Measurements from ENCODE around the gene PDGFRB. TPM values are rescaled to one million over a fixed set of nuclear protein-coding genes. Genes with fewer than 3 reads are reported as not detected.

Gene PDGFRB
- total and polyA plus RNA-seq, 10 of the 15 experiments (the other 5 are each of a cell fraction or from before 2014, with no cell fraction given): 0.02 to 3.0 (median 1.0) TPM

DNA sequence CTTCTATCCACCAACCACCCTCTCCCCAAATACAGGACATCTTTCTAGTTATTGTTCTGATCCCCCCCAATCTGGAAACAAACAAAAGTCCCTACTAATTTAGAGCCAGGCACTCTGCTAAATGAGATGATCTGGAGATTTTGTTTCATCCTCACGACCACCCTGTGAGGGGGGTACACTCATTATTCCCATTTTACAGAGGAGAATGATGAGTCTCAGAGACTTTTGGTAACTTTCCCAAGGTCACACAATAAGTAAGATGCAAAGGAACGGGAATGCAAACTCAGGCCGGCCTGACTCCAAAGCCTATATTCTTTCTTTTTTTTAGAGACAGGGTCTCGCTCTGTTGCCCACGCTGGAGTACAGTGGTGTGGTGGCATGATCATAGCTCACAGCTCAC, 9.4 kb downstream of the PDGFRB start:
- POLR2A ChIA-PET: no interaction called here
- Histone ChIP-seq H2AFZ (ENCODE audit: control insufficient read depth, low read depth, low read length) (no peak overlapping the region), H3K79me2 (ENCODE audit: control insufficient read depth, insufficient read depth, low read length) (no peaks in the 10 kb centered on the region), H3K27me3 (replicated peaks in 1 of 2; ENCODE audit: control insufficient read depth in 2 of 2, insufficient read depth in 2 of 2, low read length in 1 of 2) (no peaks in the 10 kb centered on the region), H3K4me1 (ENCODE audit: control insufficient read depth, insufficient read depth, low read length) (no peaks in the 10 kb centered on the region), H3K9me3 (replicated peaks; ENCODE audit: control insufficient read depth, insufficient read depth, low read length) (no peaks in the 10 kb centered on the region), H3K4me2 (ENCODE audit: control insufficient read depth, insufficient read depth) (no peak overlapping the region), H3K36me3 (ENCODE audit: control insufficient read depth in 2 of 2, insufficient read depth in 2 of 2, low read length in 1 of 2) (no peaks in the 10 kb centered on the region), H3K4me3 (no peak overlapping the region), H4K20me1 (ENCODE audit: control insufficient read depth, insufficient read depth) (no peaks in the 10 kb centered on the region), H3K9ac (ENCODE audit: control insufficient read depth, insufficient read depth, low read length) (no peak overlapping the region), H3K27ac (ENCODE audit: control insufficient read depth, insufficient read depth) (no peak overlapping the region)
- intact Hi-C loops (cut with micrococcal nuclease; ENCODE audit: unreplicated experiment): no loop called here
- in situ Hi-C loops (cut with MboI): no loop called here
- BruUV-seq (replicated peaks): no TSS peak
- RAD21 ChIA-PET (ENCODE audit: unreplicated experiment): interaction anchor here (1.6 kb wide), 1 partner anchor 10 kb away, joined by 13 read pairs; the partner anchor contains the start of gene PDGFRB
- CTCF ChIA-PET: interaction anchor here (1.3 to 1.7 kb wide), 2 partner anchors 9 to 60 kb away, joined by 3 to 11 read pairs; partner anchors contain the start of gene PDGFRB
- FAIRE-seq (no peak), ATAC-seq (no peak), DNase-seq (ENCODE audit: low read depth, low spot score) (no peak)
- WGBS (ENCODE audit: insufficient coverage, insufficient replicate concordance, low lambda C conversion rate, missing lambda C conversion rate): 57% methylated on average over 5 of the region's 5 CpGs
- SMC1A ChIA-PET (ENCODE audit: uncharacterized antibody, unreplicated experiment): interaction anchor here (1.7 kb wide), 1 partner anchor 16 kb away, joined by 10 read pairs; no protein-coding TSS in a partner anchor
- TF ChIP-seq ZNF207 (IDR thresholded peaks at IDR 0.05; ENCODE audit: borderline replicate concordance) (no peak), KLF5 (IDR thresholded peaks at IDR 0.05; ENCODE audit: partially characterized antibody) (no peak), ZNF274 (IDR thresholded peaks at IDR 0.05; ENCODE audit: insufficient read depth, insufficient read length) (no peak), CBX3 (IDR thresholded peaks at IDR 0.05; ENCODE audit: borderline replicate concordance, low read depth) (no peak), KDM1A (IDR thresholded peaks at IDR 0.05; ENCODE audit: borderline replicate concordance) (no peak), POLR2AphosphoS5 (IDR thresholded peaks at IDR 0.05; ENCODE audit: low read length) (no peak), IKZF2 (IDR thresholded peaks at IDR 0.05) (no peak), POLR2A (IDR thresholded peaks at IDR 0.05; ENCODE audit: low read depth, low read length) (no peak)
- TF ChIP-seq, protein P1, sequence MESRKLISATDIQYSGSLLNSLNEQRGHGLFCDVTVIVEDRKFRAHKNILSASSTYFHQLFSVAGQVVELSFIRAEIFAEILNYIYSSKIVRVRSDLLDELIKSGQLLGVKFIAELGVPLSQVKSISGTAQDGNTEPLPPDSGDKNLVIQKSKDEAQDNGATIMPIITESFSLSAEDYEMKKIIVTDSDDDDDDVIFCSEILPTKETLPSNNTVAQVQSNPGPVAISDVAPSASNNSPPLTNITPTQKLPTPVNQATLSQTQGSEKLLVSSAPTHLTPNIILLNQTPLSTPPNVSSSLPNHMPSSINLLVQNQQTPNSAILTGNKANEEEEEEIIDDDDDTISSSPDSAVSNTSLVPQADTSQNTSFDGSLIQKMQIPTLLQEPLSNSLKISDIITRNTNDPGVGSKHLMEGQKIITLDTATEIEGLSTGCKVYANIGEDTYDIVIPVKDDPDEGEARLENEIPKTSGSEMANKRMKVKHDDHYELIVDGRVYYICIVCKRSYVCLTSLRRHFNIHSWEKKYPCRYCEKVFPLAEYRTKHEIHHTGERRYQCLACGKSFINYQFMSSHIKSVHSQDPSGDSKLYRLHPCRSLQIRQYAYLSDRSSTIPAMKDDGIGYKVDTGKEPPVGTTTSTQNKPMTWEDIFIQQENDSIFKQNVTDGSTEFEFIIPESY (IDR thresholded peaks at IDR 0.05): no peak
- TF ChIP-seq, protein P2, sequence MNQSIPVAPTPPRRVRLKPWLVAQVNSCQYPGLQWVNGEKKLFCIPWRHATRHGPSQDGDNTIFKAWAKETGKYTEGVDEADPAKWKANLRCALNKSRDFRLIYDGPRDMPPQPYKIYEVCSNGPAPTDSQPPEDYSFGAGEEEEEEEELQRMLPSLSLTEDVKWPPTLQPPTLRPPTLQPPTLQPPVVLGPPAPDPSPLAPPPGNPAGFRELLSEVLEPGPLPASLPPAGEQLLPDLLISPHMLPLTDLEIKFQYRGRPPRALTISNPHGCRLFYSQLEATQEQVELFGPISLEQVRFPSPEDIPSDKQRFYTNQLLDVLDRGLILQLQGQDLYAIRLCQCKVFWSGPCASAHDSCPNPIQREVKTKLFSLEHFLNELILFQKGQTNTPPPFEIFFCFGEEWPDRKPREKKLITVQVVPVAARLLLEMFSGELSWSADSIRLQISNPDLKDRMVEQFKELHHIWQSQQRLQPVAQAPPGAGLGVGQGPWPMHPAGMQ (IDR thresholded peaks at IDR 0.05; ENCODE audit: borderline replicate concordance): no peak
- TF ChIP-seq, protein P3, sequence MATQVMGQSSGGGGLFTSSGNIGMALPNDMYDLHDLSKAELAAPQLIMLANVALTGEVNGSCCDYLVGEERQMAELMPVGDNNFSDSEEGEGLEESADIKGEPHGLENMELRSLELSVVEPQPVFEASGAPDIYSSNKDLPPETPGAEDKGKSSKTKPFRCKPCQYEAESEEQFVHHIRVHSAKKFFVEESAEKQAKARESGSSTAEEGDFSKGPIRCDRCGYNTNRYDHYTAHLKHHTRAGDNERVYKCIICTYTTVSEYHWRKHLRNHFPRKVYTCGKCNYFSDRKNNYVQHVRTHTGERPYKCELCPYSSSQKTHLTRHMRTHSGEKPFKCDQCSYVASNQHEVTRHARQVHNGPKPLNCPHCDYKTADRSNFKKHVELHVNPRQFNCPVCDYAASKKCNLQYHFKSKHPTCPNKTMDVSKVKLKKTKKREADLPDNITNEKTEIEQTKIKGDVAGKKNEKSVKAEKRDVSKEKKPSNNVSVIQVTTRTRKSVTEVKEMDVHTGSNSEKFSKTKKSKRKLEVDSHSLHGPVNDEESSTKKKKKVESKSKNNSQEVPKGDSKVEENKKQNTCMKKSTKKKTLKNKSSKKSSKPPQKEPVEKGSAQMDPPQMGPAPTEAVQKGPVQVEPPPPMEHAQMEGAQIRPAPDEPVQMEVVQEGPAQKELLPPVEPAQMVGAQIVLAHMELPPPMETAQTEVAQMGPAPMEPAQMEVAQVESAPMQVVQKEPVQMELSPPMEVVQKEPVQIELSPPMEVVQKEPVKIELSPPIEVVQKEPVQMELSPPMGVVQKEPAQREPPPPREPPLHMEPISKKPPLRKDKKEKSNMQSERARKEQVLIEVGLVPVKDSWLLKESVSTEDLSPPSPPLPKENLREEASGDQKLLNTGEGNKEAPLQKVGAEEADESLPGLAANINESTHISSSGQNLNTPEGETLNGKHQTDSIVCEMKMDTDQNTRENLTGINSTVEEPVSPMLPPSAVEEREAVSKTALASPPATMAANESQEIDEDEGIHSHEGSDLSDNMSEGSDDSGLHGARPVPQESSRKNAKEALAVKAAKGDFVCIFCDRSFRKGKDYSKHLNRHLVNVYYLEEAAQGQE (IDR thresholded peaks at IDR 0.05; ENCODE audit: low read depth, low read length): no peak
- TF ChIP-seq, protein P4, sequence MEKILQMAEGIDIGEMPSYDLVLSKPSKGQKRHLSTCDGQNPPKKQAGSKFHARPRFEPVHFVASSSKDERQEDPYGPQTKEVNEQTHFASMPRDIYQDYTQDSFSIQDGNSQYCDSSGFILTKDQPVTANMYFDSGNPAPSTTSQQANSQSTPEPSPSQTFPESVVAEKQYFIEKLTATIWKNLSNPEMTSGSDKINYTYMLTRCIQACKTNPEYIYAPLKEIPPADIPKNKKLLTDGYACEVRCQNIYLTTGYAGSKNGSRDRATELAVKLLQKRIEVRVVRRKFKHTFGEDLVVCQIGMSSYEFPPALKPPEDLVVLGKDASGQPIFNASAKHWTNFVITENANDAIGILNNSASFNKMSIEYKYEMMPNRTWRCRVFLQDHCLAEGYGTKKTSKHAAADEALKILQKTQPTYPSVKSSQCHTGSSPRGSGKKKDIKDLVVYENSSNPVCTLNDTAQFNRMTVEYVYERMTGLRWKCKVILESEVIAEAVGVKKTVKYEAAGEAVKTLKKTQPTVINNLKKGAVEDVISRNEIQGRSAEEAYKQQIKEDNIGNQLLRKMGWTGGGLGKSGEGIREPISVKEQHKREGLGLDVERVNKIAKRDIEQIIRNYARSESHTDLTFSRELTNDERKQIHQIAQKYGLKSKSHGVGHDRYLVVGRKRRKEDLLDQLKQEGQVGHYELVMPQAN (conservative IDR thresholded peaks at IDR 0.05): no peak
